ENCODE measurements around the gene RBKS. TPM values are rescaled to one million over a fixed set of nuclear protein-coding genes. Genes with fewer than 3 reads are reported as not detected.

Gene RBKS
- total and polyA plus RNA-seq, 2 donors (not counting 1 experiment from before 2014, with no cell fraction given): 1.3 to 2.6 TPM

DNA sequence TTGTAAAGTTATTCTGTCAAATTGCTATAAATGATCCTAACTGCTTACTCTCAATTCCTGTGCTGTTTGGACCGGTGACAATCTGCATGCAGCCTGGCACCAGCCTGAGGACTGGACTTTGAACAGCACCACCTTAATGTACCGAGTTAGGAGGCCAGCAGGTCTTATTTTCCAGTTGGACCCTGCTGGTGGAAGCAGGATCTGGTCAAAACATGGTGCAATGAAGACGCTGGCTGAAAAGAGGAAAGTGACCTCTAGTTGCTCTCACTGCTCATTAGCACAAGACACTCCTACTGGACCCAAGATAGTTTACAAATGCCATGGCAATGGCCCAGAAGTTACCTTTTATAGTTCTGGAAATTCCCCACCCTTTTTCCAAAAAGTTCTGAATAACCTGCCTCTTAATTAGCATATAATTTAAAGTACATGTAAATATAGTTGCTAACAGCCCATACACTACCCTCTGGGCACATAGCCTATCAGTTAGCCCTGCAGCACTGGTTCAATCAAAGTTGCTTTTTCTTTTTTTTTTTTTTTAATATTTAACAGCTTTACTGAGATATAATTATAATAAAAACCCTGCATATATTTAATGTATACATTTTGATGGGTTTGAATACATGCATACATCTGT lies 35.8 kb downstream of the RBKS start:
- Histone ChIP-seq H3K4me3 (replicated peaks in 1 of 4; ENCODE audit: control extremely low read depth in 1 of 4, insufficient read depth in 1 of 4, low read depth in 3 of 4, low read length in 4 of 4) (no peak overlapping the region), H4K20me1 (ENCODE audit: control insufficient read depth, extremely low read depth, insufficient read depth, low read length) (no peaks in the 10 kb centered on the region), H3K36me3 (ENCODE audit: control insufficient read depth, insufficient read depth, low read length) (no peaks in the 10 kb centered on the region), H3K27me3 (ENCODE audit: control insufficient read depth, insufficient read depth, low read length) (no peaks in the 10 kb centered on the region), H3K9ac (ENCODE audit: insufficient read depth, low read length) (no peak overlapping the region), H2AFZ (ENCODE audit: low read length) (no peak overlapping the region), H3K4me1 (ENCODE audit: control insufficient read depth, extremely low read depth, insufficient read depth, low read length) (peaks cover 10% of the 10 kb centered on the region), H3K9me3 (ENCODE audit: control insufficient read depth, insufficient read depth, low read depth, low read length) (no peaks in the 10 kb centered on the region), H3K4me2 (ENCODE audit: extremely low read depth, insufficient read depth, low read length) (no peak overlapping the region), H3K79me2 (ENCODE audit: control insufficient read depth, insufficient read depth, low read length) (no peaks in the 10 kb centered on the region), H3K27ac (ENCODE audit: insufficient read depth, low read length) (no peak overlapping the region)
- no peak for DNase-seq (ENCODE audit: low read depth in 2 of 2)
- TF ChIP-seq, protein P1, sequence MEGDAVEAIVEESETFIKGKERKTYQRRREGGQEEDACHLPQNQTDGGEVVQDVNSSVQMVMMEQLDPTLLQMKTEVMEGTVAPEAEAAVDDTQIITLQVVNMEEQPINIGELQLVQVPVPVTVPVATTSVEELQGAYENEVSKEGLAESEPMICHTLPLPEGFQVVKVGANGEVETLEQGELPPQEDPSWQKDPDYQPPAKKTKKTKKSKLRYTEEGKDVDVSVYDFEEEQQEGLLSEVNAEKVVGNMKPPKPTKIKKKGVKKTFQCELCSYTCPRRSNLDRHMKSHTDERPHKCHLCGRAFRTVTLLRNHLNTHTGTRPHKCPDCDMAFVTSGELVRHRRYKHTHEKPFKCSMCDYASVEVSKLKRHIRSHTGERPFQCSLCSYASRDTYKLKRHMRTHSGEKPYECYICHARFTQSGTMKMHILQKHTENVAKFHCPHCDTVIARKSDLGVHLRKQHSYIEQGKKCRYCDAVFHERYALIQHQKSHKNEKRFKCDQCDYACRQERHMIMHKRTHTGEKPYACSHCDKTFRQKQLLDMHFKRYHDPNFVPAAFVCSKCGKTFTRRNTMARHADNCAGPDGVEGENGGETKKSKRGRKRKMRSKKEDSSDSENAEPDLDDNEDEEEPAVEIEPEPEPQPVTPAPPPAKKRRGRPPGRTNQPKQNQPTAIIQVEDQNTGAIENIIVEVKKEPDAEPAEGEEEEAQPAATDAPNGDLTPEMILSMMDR (conservative IDR thresholded peaks at IDR 0.05 in 1 of 2, IDR thresholded peaks at IDR 0.05 in 1 of 2; ENCODE audit: low read depth in 1 of 2, low read length in 2 of 2): no peak
- no peak for TF ChIP-seq EZH2 (IDR thresholded peaks at IDR 0.05; ENCODE audit: low read length, missing control alignments)

DNA sequence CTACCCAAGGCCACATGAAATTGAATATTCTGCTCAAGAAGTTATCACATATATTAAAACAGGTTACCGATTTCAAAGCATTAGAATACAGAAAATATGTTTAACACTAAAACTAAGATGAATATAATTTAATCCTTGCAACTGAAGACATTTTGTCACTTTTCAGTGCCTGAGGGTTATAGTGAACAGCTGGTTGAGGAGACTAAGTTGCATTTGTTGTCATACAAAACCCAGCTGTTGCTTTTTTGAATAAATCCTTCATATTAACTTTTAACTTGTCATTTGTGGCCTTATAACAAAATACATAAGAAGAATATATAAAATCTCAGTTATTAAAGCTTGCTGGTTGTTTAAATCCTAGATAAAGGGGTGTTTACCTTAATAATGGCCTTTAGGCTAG lies 37.5 kb downstream of the RBKS start:
- Histone ChIP-seq H3K4me2 (ENCODE audit: extremely low read depth, insufficient read depth, low read length) (no peak overlapping the region), H3K9me3 (ENCODE audit: control insufficient read depth, insufficient read depth, low read depth, low read length) (no peaks in the 10 kb centered on the region), H3K9ac (ENCODE audit: insufficient read depth, low read length) (no peak overlapping the region), H4K20me1 (ENCODE audit: control insufficient read depth, extremely low read depth, insufficient read depth, low read length) (no peaks in the 10 kb centered on the region), H3K27me3 (ENCODE audit: control insufficient read depth, insufficient read depth, low read length) (no peaks in the 10 kb centered on the region), H3K4me1 (ENCODE audit: control insufficient read depth, extremely low read depth, insufficient read depth, low read length) (peaks cover 10% of the 10 kb centered on the region), H3K79me2 (ENCODE audit: control insufficient read depth, insufficient read depth, low read length) (no peaks in the 10 kb centered on the region), H3K36me3 (ENCODE audit: control insufficient read depth, insufficient read depth, low read length) (no peaks in the 10 kb centered on the region), H3K4me3 (replicated peaks in 1 of 4; ENCODE audit: control extremely low read depth in 1 of 4, insufficient read depth in 1 of 4, low read depth in 3 of 4, low read length in 4 of 4) (no peak overlapping the region), H3K27ac (ENCODE audit: insufficient read depth, low read length) (no peak overlapping the region), H2AFZ (ENCODE audit: low read length) (no peak overlapping the region)
- TF ChIP-seq EZH2 (IDR thresholded peaks at IDR 0.05; ENCODE audit: low read length, missing control alignments): no peak
- TF ChIP-seq, protein P1 (conservative IDR thresholded peaks at IDR 0.05 in 1 of 2, IDR thresholded peaks at IDR 0.05 in 1 of 2; ENCODE audit: low read depth in 1 of 2, low read length in 2 of 2): no peak
- peak in 1 of 2 donors; percentile 13 for DNase-seq (ENCODE audit: low read depth in 2 of 2)

DNA sequence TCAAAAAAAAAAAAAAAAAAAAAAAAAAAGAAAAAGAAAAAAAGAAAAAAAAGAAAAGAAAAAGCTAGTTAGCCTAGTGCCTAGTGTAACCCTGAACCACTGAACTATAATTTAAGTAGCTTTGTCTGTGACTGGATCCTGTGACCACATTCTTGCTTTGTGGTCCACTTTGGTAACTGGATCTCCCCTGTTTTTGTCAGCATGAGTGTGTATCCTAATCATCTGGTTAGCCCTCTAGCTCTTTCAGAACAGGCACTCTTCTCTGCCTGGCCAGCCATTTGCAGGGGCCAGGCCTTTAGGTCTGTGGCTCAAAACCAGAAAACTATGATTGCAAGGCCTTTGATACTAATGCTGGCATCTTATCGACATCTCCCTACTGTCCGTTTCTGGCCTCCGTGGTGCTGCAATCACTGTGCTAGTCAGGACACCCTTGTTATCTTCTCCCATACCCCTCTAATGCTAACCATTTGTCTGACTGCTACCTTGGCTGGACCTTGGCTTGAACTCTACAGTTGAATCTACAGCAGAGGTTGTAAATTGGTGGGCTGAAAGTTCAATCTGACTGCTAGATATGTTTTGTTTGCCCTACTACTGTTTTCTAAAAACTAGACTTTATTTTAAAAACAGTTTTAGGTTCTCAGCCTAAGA lies 40.5 kb downstream of the RBKS start:
- no peaks in the 10 kb centered on the region for H3K9me3 ChIP-seq (ENCODE audit: control insufficient read depth, insufficient read depth, low read depth, low read length)
- no peak overlapping the region for H3K4me3 ChIP-seq (replicated peaks in 1 of 4; ENCODE audit: control extremely low read depth in 1 of 4, insufficient read depth in 1 of 4, low read depth in 3 of 4, low read length in 4 of 4)
- H3K4me2 ChIP-seq (ENCODE audit: extremely low read depth, insufficient read depth, low read length): no peak overlapping the region
- H3K27me3 ChIP-seq (ENCODE audit: control insufficient read depth, insufficient read depth, low read length): no peaks in the 10 kb centered on the region
- no peak overlapping the region for H2AFZ ChIP-seq (ENCODE audit: low read length)
- H3K4me1 ChIP-seq (ENCODE audit: control insufficient read depth, extremely low read depth, insufficient read depth, low read length): no peaks in the 10 kb centered on the region
- H3K79me2 ChIP-seq (ENCODE audit: control insufficient read depth, insufficient read depth, low read length): no peaks in the 10 kb centered on the region
- no peaks in the 10 kb centered on the region for H4K20me1 ChIP-seq (ENCODE audit: control insufficient read depth, extremely low read depth, insufficient read depth, low read length)
- H3K9ac ChIP-seq (ENCODE audit: insufficient read depth, low read length): no peak overlapping the region
- H3K36me3 ChIP-seq (ENCODE audit: control insufficient read depth, insufficient read depth, low read length): no peaks in the 10 kb centered on the region
- peak in 1 of 2 donors; percentile 35 for DNase-seq (ENCODE audit: low read depth in 2 of 2)
- no peak overlapping the region for H3K27ac ChIP-seq (ENCODE audit: insufficient read depth, low read length)
- TF ChIP-seq, protein P1 (conservative IDR thresholded peaks at IDR 0.05 in 1 of 2, IDR thresholded peaks at IDR 0.05 in 1 of 2; ENCODE audit: low read depth in 1 of 2, low read length in 2 of 2): no peak
- TF ChIP-seq EZH2 (IDR thresholded peaks at IDR 0.05; ENCODE audit: low read length, missing control alignments): no peak
